Prostate gland (tissue), 2 donors: ENCODE results near the gene ERC2.

Source experiments
- CTCF ChIP-seq, 4 experiments: fragments of 200-600 bp in 2 of 4; fragments of 450-650 bp in 2 of 4; sonication (generic) in 2 of 4; IDR thresholded peaks; 1 replicate in 3 of 4; 2 replicates in 1 of 4; pipeline ENCODE4 v1.5.1; 2016 to 2019; ENCODE audit warnings: antibody characterized with exemption in 4 of 4, mild to moderate bottlenecking in 2 of 4, moderate library complexity in 2 of 4
- POLR2AphosphoS5 ChIP-seq: sonication (generic); formaldehyde crosslinking; IDR thresholded peaks from one replicate; pipeline ENCODE4 v1.6.1; 2017; ENCODE audit warnings: antibody characterized with exemption

- TF ChIP-seq POLR2AphosphoS5 = no peak
- TF ChIP-seq CTCF (IDR thresholded peaks at IDR 0.05) = no peak
Observed at GRCh38 chr3:56275120-56275519, 193.1 kb downstream of the ERC2 start.
